Measurements from ENCODE around the gene WAPL.
"Not testable (repeated sequence)": the region's sequence is repeated elsewhere in the genome, so short reads cannot be mapped to it uniquely, and the experiment has no call there.

Gene WAPL

DNA sequence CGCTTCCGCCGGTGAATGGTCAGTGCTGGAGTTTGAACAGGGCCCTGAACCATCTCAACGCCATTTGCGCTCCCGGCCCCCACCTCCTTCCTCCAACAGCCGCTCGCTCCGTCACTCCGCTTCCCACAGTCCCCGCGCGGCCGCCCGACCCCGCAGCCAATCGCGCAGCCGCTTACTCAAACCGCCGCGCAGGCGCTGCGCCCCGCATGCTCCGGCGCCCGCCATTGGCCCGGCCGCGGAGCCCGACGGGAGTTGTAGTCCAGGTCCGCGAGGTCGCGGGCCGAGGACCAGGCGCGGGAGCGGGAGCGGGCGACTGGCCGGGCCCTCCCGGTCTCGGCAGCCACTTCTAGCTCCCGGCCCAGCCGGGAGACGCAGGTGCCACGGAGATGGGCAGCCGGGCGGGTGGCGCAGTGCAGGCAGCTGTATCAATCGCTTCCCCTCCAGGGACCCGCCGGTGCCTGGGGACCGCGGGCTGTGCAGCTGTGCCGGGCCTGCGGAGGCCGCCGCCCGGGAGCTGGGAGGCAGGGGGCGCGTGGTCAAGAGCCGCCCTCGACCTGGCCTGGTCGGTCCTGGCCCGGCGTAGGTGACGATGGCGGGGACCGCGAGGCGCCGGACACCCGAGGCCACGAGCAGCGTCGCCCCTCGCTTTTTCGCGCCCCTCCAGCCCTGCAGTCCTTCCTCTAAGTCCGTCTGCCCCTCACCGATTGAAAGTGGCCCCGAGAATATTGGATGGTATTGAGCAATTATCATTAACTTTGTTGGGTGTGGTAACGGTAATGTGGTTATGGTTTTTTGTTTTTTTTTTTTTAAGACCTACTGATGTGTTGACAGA lies at the start of gene WAPL:
Gene WAPL (minus strand): TSS at position 115 of the 832 bp plus-strand sequence. CDS start 3,723 bp downstream, outside the sequence.
- DNase-seq (ENCODE audit: low read depth): peak; percentile 57

- DNase-seq (ENCODE audit: low read depth): no peak
These were observed 47.7 kb upstream of the WAPL start for GRCh38 chr10:86569335-86569734.

- DNase-seq (ENCODE audit: low read depth): not testable (repeated sequence)
These were observed 44.9 kb upstream of the WAPL start for GRCh38 chr10:86566518-86566917.

DNA sequence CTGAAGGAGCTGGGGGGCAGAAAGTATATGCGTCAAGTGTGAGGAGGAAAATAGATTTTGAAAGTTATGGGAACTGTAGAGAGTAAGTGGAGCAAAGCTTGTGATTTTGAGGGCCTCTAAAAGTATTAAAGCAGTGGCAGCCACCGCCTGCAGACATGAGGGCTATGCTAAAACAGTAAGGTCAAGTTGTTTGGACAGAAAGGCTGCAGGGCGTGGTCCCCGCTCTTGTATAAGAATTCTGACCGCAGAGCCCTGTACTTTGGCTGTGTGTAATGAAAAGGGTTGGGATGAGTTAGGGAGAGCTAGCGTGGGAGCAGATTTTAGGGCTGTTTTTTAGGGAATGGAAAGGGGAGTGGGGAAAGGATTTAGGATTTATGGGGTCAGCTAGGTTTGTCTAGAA lies 41.7 kb upstream of the WAPL start:
- not testable (repeated sequence) for DNase-seq (ENCODE audit: low read depth)

- DNase-seq (ENCODE audit: low read depth): not testable (repeated sequence)
These were observed 37.1 kb upstream of the WAPL start for GRCh38 chr10:86558695-86559094.

DNA sequence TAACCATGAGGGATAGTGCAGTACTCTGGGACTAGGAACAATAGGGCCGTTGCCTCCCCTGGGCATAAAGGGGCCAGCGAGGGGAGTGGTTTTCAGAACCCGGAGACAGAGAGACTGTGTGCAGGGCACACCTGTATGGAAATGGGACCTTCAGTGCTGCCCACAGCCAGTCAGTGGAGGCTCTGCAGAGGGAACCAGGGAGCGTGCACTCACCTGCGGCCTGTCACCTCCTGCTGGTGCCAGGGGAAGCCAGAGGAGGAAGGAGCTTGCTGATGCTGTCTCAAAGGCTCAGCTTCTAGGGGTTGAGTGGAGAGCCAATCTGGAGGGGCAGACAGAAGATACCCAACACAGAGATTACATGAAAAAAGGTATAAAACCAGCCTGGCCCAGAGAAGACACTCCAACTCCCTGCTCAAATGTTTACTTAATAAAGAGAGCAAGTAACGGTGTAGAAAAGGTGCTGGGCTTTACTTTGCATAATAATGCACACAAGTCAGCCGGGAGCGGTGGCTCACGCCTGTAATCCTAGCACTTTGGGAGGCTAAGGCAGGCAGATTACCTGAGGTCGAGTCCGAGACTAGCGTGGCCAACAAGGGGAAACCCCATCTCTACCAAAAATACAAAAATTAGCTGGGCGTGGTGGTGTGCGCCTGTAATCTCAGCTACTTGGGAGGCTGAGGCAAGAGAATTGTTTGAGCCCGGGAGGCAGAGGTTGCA lies 35.5 kb upstream of the WAPL start:
- DNase-seq (ENCODE audit: low read depth): no peak

GRCh38 chr10:86556532-86556931 lies 34.9 kb upstream of the WAPL start:
- DNase-seq (ENCODE audit: low read depth): no peak

DNA sequence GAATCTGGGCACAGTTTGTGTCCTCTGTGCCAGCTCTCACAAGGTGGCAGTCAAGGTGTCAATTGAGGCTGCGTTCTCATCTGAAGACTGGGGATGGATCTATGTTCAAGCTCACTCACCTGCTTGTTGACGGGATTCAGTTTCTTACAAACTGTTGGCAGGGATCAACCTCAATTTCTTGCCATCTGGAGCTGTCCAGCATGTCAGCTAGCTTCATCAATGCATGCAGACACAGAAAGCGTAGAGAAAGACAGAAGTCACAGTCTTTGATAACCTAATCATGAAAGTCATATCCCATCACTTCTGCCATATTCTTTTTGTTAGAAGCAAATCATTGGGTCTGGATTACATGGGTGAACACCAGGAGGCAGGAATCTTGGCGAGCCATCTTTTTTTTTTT lies 32.0 kb upstream of the WAPL start:
- no peak for DNase-seq (ENCODE audit: low read depth)

DNA sequence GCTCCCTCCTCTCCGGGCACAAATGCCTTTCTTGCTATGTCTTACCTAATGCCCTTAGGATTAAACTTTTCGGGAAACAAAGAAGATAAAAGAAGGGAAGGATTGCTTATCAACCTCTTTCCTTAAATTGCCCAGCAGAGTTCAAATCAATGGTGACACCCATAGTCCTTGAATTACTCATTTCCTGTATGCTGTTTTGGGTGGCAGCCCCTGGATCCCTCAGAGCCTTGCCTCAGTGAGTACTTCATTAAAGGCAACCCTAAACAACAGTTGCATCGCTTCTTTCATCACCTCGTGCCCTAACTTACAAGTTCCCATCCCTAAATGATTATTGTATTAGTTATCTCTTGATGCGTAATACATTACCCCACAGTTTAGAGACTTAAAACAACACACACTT lies 31.6 kb upstream of the WAPL start:
- no peak for DNase-seq (ENCODE audit: low read depth)

- no peak for DNase-seq (ENCODE audit: low read depth)
These were observed 25.7 kb upstream of the WAPL start for GRCh38 chr10:86547296-86547695.

GRCh38 chr10:86545101-86545500 lies 23.5 kb upstream of the WAPL start:
- DNase-seq (ENCODE audit: low read depth): no peak

DNA sequence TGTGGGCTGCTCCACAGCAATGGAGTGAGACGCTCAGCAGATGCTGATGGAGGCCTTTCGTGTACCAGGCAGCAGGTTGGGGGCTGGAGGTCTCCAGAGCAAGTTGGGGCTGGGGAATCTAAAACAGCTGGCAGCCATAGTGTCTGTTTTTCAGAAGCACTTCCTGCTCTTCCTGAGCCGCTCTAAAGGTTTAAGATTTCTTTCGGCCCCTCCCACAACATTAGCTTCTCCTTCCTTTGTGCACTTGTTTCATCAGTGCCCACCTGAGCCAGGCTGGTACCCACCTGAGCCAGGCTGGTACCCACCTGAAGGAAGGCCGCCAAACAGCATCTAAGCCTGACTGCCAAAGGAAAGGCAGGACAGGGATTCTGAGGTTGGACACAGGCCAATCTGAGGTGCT lies 18.4 kb upstream of the WAPL start:
- DNase-seq (ENCODE audit: low read depth): no peak

GRCh38 chr10:86538547-86538946 lies 17.0 kb upstream of the WAPL start:
- DNase-seq (ENCODE audit: low read depth): no peak

DNA sequence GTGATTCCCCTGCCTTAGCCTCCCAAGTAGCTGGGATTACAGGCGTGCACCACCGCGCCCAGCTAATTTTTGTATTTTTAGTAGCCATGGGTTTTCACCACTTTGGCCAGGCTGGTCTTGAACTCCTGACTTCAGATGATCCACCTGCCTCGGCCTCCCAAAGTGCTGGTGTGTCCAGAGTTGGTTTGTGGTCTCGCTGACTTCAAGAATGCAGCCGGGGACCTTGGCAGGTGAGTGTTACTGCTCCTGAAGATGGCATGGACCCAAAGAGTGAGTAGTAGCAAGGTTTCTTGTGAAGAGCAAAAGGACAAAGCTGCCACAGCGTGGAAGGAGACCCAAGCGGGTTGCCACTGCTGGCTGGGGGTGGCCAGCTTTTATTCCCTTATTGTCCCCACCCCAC lies 16.4 kb upstream of the WAPL start:
- not testable (repeated sequence) for DNase-seq (ENCODE audit: low read depth)

DNA sequence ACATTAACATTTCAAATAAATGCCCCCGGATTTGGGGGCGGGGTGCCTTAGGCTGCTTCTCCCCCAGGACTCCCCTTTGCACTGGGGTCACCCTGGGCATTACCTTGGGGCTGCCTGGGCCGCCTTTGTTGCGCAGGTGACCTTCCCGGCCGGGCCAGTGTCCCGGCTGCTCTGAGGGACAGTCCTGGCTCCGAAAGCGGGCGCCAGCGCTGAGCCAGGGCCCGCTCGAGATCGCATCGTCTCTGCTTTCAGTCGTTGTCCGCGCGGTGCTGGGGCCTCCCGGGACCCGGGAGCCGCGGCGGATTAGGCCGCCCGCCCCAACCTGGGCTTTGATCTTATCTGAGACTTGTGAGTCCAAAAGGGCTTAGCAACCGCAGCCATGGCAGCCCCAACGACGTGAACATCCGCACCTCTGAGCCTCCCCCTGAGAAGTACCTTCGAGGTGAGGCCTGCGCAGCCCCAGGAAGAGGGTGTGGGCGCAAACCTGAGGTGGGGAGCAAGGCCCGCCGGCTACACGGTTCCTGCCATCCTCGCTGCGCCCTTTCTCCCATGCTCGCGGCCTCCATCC lies 14.8 kb upstream of the WAPL start:
- no peak for DNase-seq (ENCODE audit: low read depth)

- no peak for DNase-seq (ENCODE audit: low read depth)
These were observed 13.7 kb upstream of the WAPL start for GRCh38 chr10:86535132-86535882.

DNA sequence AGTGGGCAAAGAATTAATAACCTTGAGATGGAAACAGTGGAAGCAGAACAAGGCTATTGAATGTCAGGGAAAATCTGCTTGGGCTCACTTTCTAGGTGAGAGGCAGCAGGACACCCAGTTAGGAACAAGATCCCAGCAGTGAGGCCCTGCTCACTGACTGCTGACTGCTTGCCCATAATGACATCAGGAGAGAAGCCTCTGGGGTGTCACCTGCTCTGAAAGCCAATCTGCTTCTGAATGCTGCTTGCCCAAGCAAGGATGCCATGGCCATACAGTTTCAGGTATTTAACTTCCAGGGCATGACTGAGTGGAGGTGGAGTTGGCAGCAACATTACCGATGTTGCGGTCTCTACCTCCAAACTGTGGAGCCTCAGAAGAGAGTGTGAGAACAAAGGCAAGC lies 11.7 kb upstream of the WAPL start:
- DNase-seq (ENCODE audit: low read depth): no peak

DNA sequence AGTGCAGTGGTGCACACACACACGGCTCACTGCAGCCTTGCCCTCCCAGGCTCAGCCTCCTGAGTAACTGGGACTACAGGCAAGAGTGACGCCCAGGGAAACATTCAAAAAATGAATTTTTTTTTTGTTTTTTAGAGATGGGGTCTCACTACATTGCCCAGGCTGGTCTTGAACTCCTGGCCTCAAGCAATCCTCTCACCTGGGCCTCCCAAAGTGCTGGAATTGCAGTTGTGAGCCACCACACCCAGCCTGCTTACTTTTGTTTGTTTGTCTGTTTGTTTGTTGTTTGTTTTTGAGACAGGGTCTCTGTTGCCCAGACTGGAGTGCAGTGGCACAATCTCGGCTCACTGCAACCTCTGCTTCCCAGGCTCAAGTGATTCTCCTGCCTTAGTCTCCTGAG lies 7.1 kb upstream of the WAPL start:
- DNase-seq (ENCODE audit: low read depth): not testable (repeated sequence)

- DNase-seq (ENCODE audit: low read depth): no peak
These were observed 5.0 kb upstream of the WAPL start for GRCh38 chr10:86526606-86527005.

DNA sequence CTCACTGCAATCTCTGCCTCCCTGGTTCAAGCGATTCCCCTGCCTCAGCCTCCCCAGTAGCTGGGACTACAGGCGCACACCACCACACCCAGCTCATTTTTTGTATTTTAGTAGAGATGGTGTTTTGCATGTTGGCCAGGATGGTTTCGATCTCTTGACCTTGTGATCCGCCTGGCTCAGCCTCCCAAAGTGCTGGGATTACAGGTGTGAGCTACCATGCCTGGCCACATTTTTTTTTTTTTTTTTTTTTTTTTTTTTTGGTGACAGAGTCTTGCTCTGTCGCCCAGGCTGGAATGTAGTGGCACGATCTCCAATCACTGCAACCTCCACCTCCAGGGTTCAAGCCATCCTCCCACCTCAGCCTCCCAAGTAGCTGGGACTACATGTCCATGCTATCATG lies 4.1 kb upstream of the WAPL start:
- DNase-seq (ENCODE audit: low read depth): not testable (repeated sequence)

GRCh38 chr10:86524225-86524962 lies 2.8 kb upstream of the WAPL start:
- no peak for DNase-seq (ENCODE audit: low read depth)

- no peak for DNase-seq (ENCODE audit: low read depth)
These were observed 1.8 kb upstream of the WAPL start for GRCh38 chr10:86523348-86523747.
